Astrocyte of the hippocampus (primary cell): ENCODE measurements around the gene CENPW.

Experiments used
- DNase-seq: peaks from one replicate; pipeline ENCODE4 v3.0.0; 2011; ENCODE audit warnings: low read depth, low spot score

CENPW gene

DNA sequence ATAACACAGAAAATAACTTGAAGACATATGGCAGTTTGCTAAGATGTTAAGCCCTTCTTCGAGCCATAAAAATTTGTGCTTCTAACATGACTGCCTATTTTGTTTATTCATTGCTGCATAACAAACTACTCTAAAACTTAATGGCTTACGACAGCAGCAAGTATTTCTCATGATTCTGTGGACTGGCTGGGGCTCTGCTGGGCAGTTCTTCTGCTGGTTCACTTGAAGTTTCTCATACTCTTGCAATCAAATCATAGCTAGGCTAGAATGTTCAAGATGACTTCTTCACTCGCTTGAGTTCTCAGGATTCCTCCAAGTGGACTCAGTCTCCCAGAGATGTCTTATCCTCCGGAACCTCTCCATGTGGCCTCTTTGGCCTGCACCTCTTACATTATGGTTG is 33.4 kb downstream of the CENPW start:
- no peak for DNase-seq

GRCh38 chr6:126374372-126374771 is 34.5 kb downstream of the CENPW start:
- no peak for DNase-seq

DNA sequence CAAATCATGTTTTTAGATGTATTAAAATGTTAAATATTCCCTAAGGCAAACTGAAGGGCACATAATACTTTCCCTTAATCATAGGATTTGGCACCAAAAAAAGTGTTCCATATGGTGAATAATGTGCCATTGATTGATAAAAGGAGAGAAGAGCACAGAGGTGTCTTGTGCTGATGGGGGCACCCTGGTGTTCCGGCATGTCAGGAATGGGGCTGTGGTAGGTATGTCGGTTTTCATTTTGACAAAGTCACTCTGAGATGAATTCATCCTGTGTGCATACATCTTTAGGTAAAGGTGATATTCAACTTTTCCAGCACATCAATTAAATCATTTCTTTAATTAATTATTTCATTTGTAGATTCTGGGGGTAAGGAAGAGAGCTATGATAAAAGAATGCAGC is 36.8 kb downstream of the CENPW start:
- DNase-seq = no peak

DNA sequence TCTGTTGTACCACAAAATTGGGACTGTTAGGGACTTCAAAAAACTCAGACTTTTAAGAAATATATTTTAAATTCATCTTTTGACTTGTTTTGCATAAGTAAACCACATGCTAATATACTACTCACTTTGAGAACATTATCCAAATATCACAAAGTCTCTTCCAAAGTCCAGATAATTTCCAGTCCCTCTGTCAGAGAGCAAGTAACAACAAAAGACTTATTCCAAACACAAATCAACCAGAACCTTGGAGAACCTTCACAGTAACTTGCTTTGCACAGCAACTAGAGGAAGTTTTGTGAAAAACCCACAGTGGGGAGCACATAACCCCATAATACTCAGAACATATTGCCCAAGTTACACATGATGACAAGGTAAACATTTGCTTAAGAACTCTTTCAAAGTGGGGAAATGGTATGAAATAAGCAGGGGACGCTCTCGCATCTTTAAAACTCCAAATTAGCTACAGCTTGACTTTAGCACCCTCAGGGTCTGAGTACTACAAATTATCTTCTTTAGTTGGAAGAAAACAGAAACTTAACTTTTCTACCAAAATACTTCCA is 37.8 kb downstream of the CENPW start:
- no peak for DNase-seq

- DNase-seq = no peak
These were observed 40.2 kb downstream of the CENPW start for GRCh38 chr6:126380072-126380583.

GRCh38 chr6:126381498-126381897 is 41.6 kb downstream of the CENPW start:
- no peak for DNase-seq

GRCh38 chr6:126383203-126383602 is 43.3 kb downstream of the CENPW start:
- DNase-seq = no peak

- no peak for DNase-seq
These were observed 45.6 kb downstream of the CENPW start for GRCh38 chr6:126385536-126385935.

GRCh38 chr6:126388104-126388598 is 48.2 kb downstream of the CENPW start:
- DNase-seq = no peak

DNA sequence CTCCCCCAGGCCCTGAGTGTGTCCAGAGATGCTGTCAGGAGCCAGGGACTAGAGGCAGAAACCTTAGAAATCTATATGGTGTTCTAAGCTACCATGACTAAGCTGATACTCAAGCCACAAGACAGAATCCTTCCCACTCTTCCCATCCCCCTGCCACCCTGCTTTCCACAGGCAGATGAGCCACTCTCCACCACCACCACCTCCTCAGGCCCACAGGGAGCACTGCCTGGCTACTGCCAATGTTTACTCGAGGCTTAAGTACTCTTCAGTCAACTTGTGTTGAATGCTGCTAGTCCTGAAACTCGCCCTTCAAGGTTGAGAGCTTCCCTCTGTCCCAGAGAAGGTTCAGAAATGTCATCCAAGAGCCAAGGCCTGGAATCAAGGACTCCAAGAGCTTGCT is 56.2 kb downstream of the CENPW start:
- no peak for DNase-seq
